Raji (cell line): ENCODE results near the gene TRAPPC12.

Source experiments
- POLR2A ChIP-seq: IDR thresholded peaks from 2 replicates; pipeline ENCODE4 v1.6.1; 2011; ENCODE audit warnings: low read depth, low read length, control low read depth; ENCODE audit not compliant: insufficient read depth

TRAPPC12 gene

GRCh38 chr2:3356799-3357198 is 22.7 kb upstream of the TRAPPC12 start:
- TF ChIP-seq POLR2A, result no peak

GRCh38 chr2:3357926-3358325 is 21.6 kb upstream of the TRAPPC12 start:
- no peak for TF ChIP-seq POLR2A

- no peak for TF ChIP-seq POLR2A
Measured at GRCh38 chr2:3361518-3362389, 17.7 kb upstream of the TRAPPC12 start.

- no peak for TF ChIP-seq POLR2A
Measured at GRCh38 chr2:3365219-3365618, 14.3 kb upstream of the TRAPPC12 start.

- no peak for TF ChIP-seq POLR2A
Measured at GRCh38 chr2:3368261-3368722, 11.2 kb upstream of the TRAPPC12 start.

GRCh38 chr2:3376821-3377220 is 2.7 kb upstream of the TRAPPC12 start:
- TF ChIP-seq POLR2A, result no peak

- no peak; the same call in 1 of the 2 replicates for TF ChIP-seq POLR2A
Measured at GRCh38 chr2:3377279-3377611, 2.2 kb upstream of the TRAPPC12 start.

- peak; percentile 91 for TF ChIP-seq POLR2A
Measured at GRCh38 chr2:3377612-3378432, 1.7 kb upstream of the TRAPPC12 start, which contains the start of gene EIPR1. Gene EIPR1 (minus strand): TSS chr2:3377818. CDS start chr2:3377689, 129 bp downstream.

GRCh38 chr2:3379339-3379646 is 201 bp upstream of the TRAPPC12 start:
- no peak for TF ChIP-seq POLR2A

GRCh38 chr2:3386448-3386958 is 7.0 kb downstream of the TRAPPC12 start:
- no peak for TF ChIP-seq POLR2A

GRCh38 chr2:3387011-3387410 is 7.5 kb downstream of the TRAPPC12 start:
- TF ChIP-seq POLR2A, result no peak

GRCh38 chr2:3387644-3388411 is 8.3 kb downstream of the TRAPPC12 start:
- TF ChIP-seq POLR2A, result no peak

GRCh38 chr2:3388412-3388738 is 8.9 kb downstream of the TRAPPC12 start:
- no peak for TF ChIP-seq POLR2A

GRCh38 chr2:3389193-3389592 is 9.7 kb downstream of the TRAPPC12 start:
- no peak for TF ChIP-seq POLR2A

- TF ChIP-seq POLR2A, result no peak
Measured at GRCh38 chr2:3390041-3390440, 10.5 kb downstream of the TRAPPC12 start.
